Endothelial cell of umbilical vein (primary cell): Measurements from ENCODE around the gene ACOT11. TPM values are rescaled to one million over a fixed set of nuclear protein-coding genes. Genes with fewer than 3 reads are reported as not detected.

Experiments used
- BruUV-seq: library from RNA; stranded (reverse); fragments of 400-500 nt; replicated peaks from 2 replicates; lab custom pipeline; 2021; lab: Mats Ljungman, UMichigan
- CTCF ChIA-PET: fragments of 300-600, 350-600 bp; sonication (Branson Sonifier 250); formaldehyde crosslinking; loops from one replicate; lab custom pipeline; 2021; ENCODE audit warnings: antibody characterized with exemption, inconsistent platforms; lab: Charles Lee
- POLR2A ChIA-PET: fragments of 300-600, 350-600 bp; sonication (Branson Sonifier 250); formaldehyde crosslinking; loops from one replicate; lab custom pipeline; 2021; ENCODE audit warnings: antibody characterized with exemption, inconsistent platforms; lab: Charles Lee
- DNase-seq: peaks from one replicate; pipeline ENCODE4 v3.0.0-alpha.2; 2011; ENCODE audit warnings: low read depth, low spot score
- FAIRE-seq: peaks from 2 replicates; lab custom pipeline; 2011; peaks lifted over from hg19 to GRCh38; lab: Jason Lieb, UNC
- H2AFZ ChIP-seq: 2 replicates; pipeline ENCODE4 v1.6.0; 2012; ENCODE audit warnings: low read depth, low read length, control low read depth, inconsistent platforms
- H3K27ac ChIP-seq: 2 replicates; pipeline ENCODE4 v1.5.1; 2011; ENCODE audit warnings: low read depth, mild to moderate bottlenecking, control low read depth, low read length, moderate library complexity; ENCODE audit not compliant: insufficient read depth
- H3K27me3 ChIP-seq, 2 experiments: 2 replicates each; pipeline versions ENCODE4 v1.6.0 to v1.6.1; 2011; ENCODE audit warnings: low read length in 2 of 2, mixed read lengths in 1 of 2; ENCODE audit not compliant: control insufficient read depth in 2 of 2, insufficient read depth in 2 of 2
- H3K36me3 ChIP-seq, 2 experiments: 2 replicates in 1 of 2; 3 replicates in 1 of 2; pipeline ENCODE4 v1.5.1; 2011; ENCODE audit warnings: low read length in 2 of 2, mild to moderate bottlenecking in 1 of 2, moderate library complexity in 1 of 2; ENCODE audit not compliant: control insufficient read depth in 2 of 2, insufficient read depth in 2 of 2; ENCODE audit errors: extremely low read depth in 1 of 2
- H3K4me1 ChIP-seq: 3 replicates; pipeline ENCODE4 v1.5.1; 2011; ENCODE audit warnings: mild to moderate bottlenecking, low read length; ENCODE audit not compliant: control insufficient read depth, insufficient read depth; ENCODE audit errors: extremely low read depth
- H3K4me2 ChIP-seq: 2 replicates; pipeline ENCODE4 v1.6.1; 2011; ENCODE audit warnings: low read length, control low read depth, mixed read lengths; ENCODE audit not compliant: insufficient read depth
- H3K4me3 ChIP-seq, 3 experiments: fragments of 200-600 bp in 1 of 3; sonication (generic), shearing (Covaris generic) in 1 of 3; replicated peaks in 1 of 3; 2 replicates each; pipeline ENCODE4 v1.5.1; 2011 to 2016; ENCODE audit warnings: control low read depth in 3 of 3, low read length in 3 of 3, mild to moderate bottlenecking in 2 of 3, inconsistent platforms in 1 of 3, low read depth in 1 of 3, moderate library complexity in 1 of 3; ENCODE audit not compliant: insufficient read depth in 1 of 3
- H3K79me2 ChIP-seq: 2 replicates; pipeline ENCODE4 v1.6.0; 2012; ENCODE audit warnings: low read length, inconsistent platforms; ENCODE audit not compliant: control insufficient read depth, insufficient read depth
- H3K9ac ChIP-seq: replicated peaks from 2 replicates; pipeline ENCODE3; 2011; ENCODE audit warnings: low read length, control low read depth; ENCODE audit not compliant: insufficient read depth; ENCODE audit errors: extremely low read depth
- H3K9me1 ChIP-seq: replicated peaks from 3 replicates; pipeline ENCODE4 v1.6.0; 2011; ENCODE audit warnings: mild to moderate bottlenecking, low read length; ENCODE audit not compliant: control insufficient read depth, insufficient read depth; ENCODE audit errors: extremely low read depth
- H3K9me3 ChIP-seq: replicated peaks from 2 replicates; pipeline ENCODE4 v1.5.1; 2012; ENCODE audit warnings: low read length, inconsistent platforms; ENCODE audit not compliant: control insufficient read depth, insufficient read depth
- H4K20me1 ChIP-seq: replicated peaks from 2 replicates; pipeline ENCODE3; 2011; ENCODE audit warnings: mild to moderate bottlenecking, low read length; ENCODE audit not compliant: control insufficient read depth, insufficient read depth; ENCODE audit errors: extremely low read depth
- EZH2 ChIP-seq: IDR thresholded peaks from 2 replicates; pipeline ENCODE4 v1.6.1; 2012; ENCODE audit warnings: borderline replicate concordance, low read depth, mild to moderate bottlenecking, moderate library complexity, low read length, inconsistent platforms; ENCODE audit not compliant: severe bottlenecking
- FOS ChIP-seq: IDR thresholded peaks from 2 replicates; pipeline ENCODE4 v1.6.1; 2011; ENCODE audit warnings: mild to moderate bottlenecking, low read length, moderate library complexity, borderline replicate concordance; ENCODE audit not compliant: insufficient read depth
- JUN ChIP-seq: IDR thresholded peaks from 2 replicates; pipeline ENCODE4 v1.6.1; 2011; ENCODE audit warnings: borderline replicate concordance, low read depth; ENCODE audit not compliant: insufficient read length, insufficient read depth
- MAX ChIP-seq: IDR thresholded peaks from 2 replicates; pipeline ENCODE4 v1.6.1; 2011; ENCODE audit not compliant: insufficient read depth, insufficient read length
- MYC ChIP-seq: IDR thresholded peaks from one replicate; pipeline ENCODE4 v1.6.1; 2011; ENCODE audit warnings: mild to moderate bottlenecking, low read depth, low read length
- POLR2A ChIP-seq: IDR thresholded peaks from 2 replicates; pipeline ENCODE4 v1.6.1; 2012; ENCODE audit warnings: low read depth, mild to moderate bottlenecking, control low read depth, low read length
- POLR2AphosphoS5 ChIP-seq: IDR thresholded peaks from 2 replicates; pipeline ENCODE4 v1.6.1; 2012; ENCODE audit warnings: low read depth, mild to moderate bottlenecking, control low read depth, low read length, moderate library complexity; ENCODE audit not compliant: insufficient read depth
- dilution Hi-C: fragments of 300-500 bp; cut with MboI; formaldehyde crosslinking; loops from one replicate; pipeline ENCODE4 v1.15.0; 2019; ENCODE audit warnings: low sequenced_read_pairs; ENCODE audit not compliant: extremely low pct_ligation_motif_present
- intact Hi-C: fragments of 100-400 bp; cut with micrococcal nuclease; formaldehyde crosslinking; loops from one replicate; pipeline ENCODE4 v1.10.0; 2022
- polyA plus RNA-seq, 4 experiments: library from polyadenylated mRNA; depleted of rRNA in 3 of 4; stranded (reverse) in 3 of 4; unstranded in 1 of 4; fragments of >200 nt; gene quantifications; 2 replicates each; pipeline versions ENCODE4 v1.2.1 to v1.2.3, GENCODE V29; 2011 to 2012; ENCODE audit warnings: missing spikeins in 1 of 4
- total RNA-seq: library from RNA; stranded (reverse); gene quantifications from 2 replicates; pipeline ENCODE4 v1.2.3, GENCODE V29; 2021
- TF ChIP-seq, protein P1 (sequence below), 2 donors: IDR thresholded peaks; 1 replicate in 1 of 2; 2 replicates in 1 of 2; pipeline ENCODE4 v1.5.1; 2011; ENCODE audit warnings: low read length in 2 of 2, mild to moderate bottlenecking in 2 of 2, moderate library complexity in 2 of 2, control low read depth in 1 of 2, inconsistent platforms in 1 of 2, low read depth in 1 of 2; ENCODE audit not compliant: insufficient read depth in 1 of 2; ENCODE audit errors: extremely low read depth in 1 of 2

The ACOT11 gene
- total and polyA plus RNA-seq, 2 donors (not counting 3 experiments of a cell fraction or from before 2014, with no cell fraction given), result 4.5 to 5.4 TPM

GRCh38 chr1:54498383-54499096 is 49.5 kb upstream of the ACOT11 start:
- FAIRE-seq (no peak), DNase-seq (no peak)
- peaks cover 4% of the 10 kb centered on the region for H3K4me1 ChIP-seq
- no peaks in the 10 kb centered on the region for H4K20me1 ChIP-seq
- peaks cover 8 to 9% of the 10 kb centered on the region in 2 experiments for H3K27me3 ChIP-seq
- no peak overlapping the region for H3K27ac ChIP-seq
- BruUV-seq, result no TSS peak
- H3K36me3 ChIP-seq, result no peaks in the 10 kb centered on the region
- dilution Hi-C loops, result no loop called here
- H2AFZ ChIP-seq, result no peak overlapping the region
- no peak overlapping the region for H3K9ac ChIP-seq
- no peaks in the 10 kb centered on the region for H3K9me1 ChIP-seq
- ChIA-PET CTCF (interaction anchor here (0.6 to 2.4 kb wide), 31 partner anchors 9 to 427 kb away, joined by 3 to 26 read pairs (median 3); partner anchors contain the start of genes ACOT11, CYB5RL, MRPL37 and TTC4), POLR2A (no interaction called here)
- peak overlapping the region; percentile 71 for H3K4me2 ChIP-seq
- TF ChIP-seq POLR2AphosphoS5 (no peak), POLR2A (no peak), MAX (no peak), JUN (no peak), FOS (no peak), EZH2 (no peak), MYC (no peak)
- TF ChIP-seq, protein P1, sequence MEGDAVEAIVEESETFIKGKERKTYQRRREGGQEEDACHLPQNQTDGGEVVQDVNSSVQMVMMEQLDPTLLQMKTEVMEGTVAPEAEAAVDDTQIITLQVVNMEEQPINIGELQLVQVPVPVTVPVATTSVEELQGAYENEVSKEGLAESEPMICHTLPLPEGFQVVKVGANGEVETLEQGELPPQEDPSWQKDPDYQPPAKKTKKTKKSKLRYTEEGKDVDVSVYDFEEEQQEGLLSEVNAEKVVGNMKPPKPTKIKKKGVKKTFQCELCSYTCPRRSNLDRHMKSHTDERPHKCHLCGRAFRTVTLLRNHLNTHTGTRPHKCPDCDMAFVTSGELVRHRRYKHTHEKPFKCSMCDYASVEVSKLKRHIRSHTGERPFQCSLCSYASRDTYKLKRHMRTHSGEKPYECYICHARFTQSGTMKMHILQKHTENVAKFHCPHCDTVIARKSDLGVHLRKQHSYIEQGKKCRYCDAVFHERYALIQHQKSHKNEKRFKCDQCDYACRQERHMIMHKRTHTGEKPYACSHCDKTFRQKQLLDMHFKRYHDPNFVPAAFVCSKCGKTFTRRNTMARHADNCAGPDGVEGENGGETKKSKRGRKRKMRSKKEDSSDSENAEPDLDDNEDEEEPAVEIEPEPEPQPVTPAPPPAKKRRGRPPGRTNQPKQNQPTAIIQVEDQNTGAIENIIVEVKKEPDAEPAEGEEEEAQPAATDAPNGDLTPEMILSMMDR (IDR thresholded peaks at IDR 0.05; ENCODE audit: extremely low read depth in 1 of 2, insufficient read depth in 1 of 2, low read depth in 1 of 2, low read length in 2 of 2), result no peak
- no peak overlapping the region for H3K4me3 ChIP-seq
- no peaks in the 10 kb centered on the region for H3K79me2 ChIP-seq
- intact Hi-C loops, result loop anchor here (1.0 to 5.0 kb wide), 3 partner anchors 44 to 312 kb away; no protein-coding TSS in a partner anchor
- H3K9me3 ChIP-seq, result no peaks in the 10 kb centered on the region
